Thyroid gland (tissue), 4 donors: ENCODE measurements around the gene RGS19. TPM values are rescaled to one million over a fixed set of nuclear protein-coding genes. Genes with fewer than 3 reads are reported as not detected.

Source experiments
- DNase-seq, 2 donors: peaks; one replicate each; pipeline ENCODE4 v3.0.0-alpha.2; 2019
- H3K27ac ChIP-seq, 3 donors: fragments of 200-600 bp; sonication (generic); 1 replicate in 2 of 3; 2 replicates in 1 of 3; pipeline ENCODE4 v1.5.1; 2016 to 2019; ENCODE audit warnings: mild to moderate bottlenecking in 1 of 3, moderate library complexity in 1 of 3
- H3K27me3 ChIP-seq: fragments of 200-600 bp; sonication (generic); one replicate; pipeline ENCODE4 v1.5.1; 2019
- H3K36me3 ChIP-seq, 2 donors: fragments of 200-600 bp; sonication (generic); one replicate each; pipeline ENCODE4 v1.5.1; 2016 to 2019
- H3K4me1 ChIP-seq, 2 donors: fragments of 200-600 bp; sonication (generic); one replicate each; pipeline ENCODE4 v1.5.1; 2017 to 2019
- H3K4me3 ChIP-seq, 3 donors: fragments of 200-600 bp; sonication (generic); replicated peaks in 1 of 3; 1 replicate in 2 of 3; 2 replicates in 1 of 3; pipeline ENCODE4 v1.5.1; 2016; ENCODE audit warnings: mild to moderate bottlenecking in 1 of 3
- H3K9me3 ChIP-seq: fragments of 200-600 bp; sonication (generic); one replicate; pipeline ENCODE4 v1.5.1; 2017
- CTCF ChIP-seq, 6 experiments: fragments of 200-600 bp in 3 of 6; fragments of 450-650 bp in 3 of 6; sonication (generic) in 3 of 6; IDR thresholded peaks; one replicate each; pipeline ENCODE4 v1.5.1; 2016 to 2019; ENCODE audit warnings: antibody characterized with exemption in 6 of 6, mild to moderate bottlenecking in 2 of 6, inconsistent platforms in 1 of 6, moderate library complexity in 1 of 6
- POLR2A ChIP-seq, 2 donors: fragments of 450-650 bp; IDR thresholded peaks; one replicate each; pipeline ENCODE4 v1.6.1; 2017; ENCODE audit warnings: antibody characterized with exemption in 2 of 2, mild to moderate bottlenecking in 2 of 2, moderate library complexity in 1 of 2
- WGBS, 2 donors: methylation state at CpG; one replicate each; pipeline ENCODE4 v1.1.5; 2017; 5-methylcytosine and 5-hydroxymethylcytosine counted together
- intact Hi-C: fragments of 100-400 bp; cut with DNase I; formaldehyde crosslinking; loops from one replicate; pipeline ENCODE4 v1.15.1; 2023
- total RNA-seq, 4 donors: library from RNA; depleted of rRNA; stranded (reverse); fragments of >200 nt; gene quantifications; one replicate each; pipeline ENCODE4 v1.2.3, GENCODE V29; 2016

RGS19 gene
- total RNA-seq, 4 donors from 2014 or later: 10.5 to 17.2 (median 13.4) TPM

GRCh38 chr20:64099880-64100565 lies 20.7 kb upstream of the RGS19 start:
- Histone ChIP-seq H3K4me3 (no peak overlapping the region), H3K4me1 (peaks cover 11% of the 10 kb centered on the region in 2 donors), H3K27me3 (no peaks in the 10 kb centered on the region), H3K9me3 (no peaks in the 10 kb centered on the region), H3K27ac (no peak overlapping the region), H3K36me3 (no peaks in the 10 kb centered on the region)
- no peak for TF ChIP-seq POLR2A (IDR thresholded peaks at IDR 0.05)
- TF ChIP-seq CTCF (IDR thresholded peaks at IDR 0.05): no peak
- WGBS, 2 donors: 81 to 89% methylated on average over 13 to 14 of the region's 14 CpGs
- no peak for DNase-seq
- intact Hi-C loops: no loop called here

GRCh38 chr20:64099086-64099786 lies 19.9 kb upstream of the RGS19 start:
- 80 to 85% methylated on average over 7 to 10 of the region's 21 CpGs for WGBS, 2 donors
- TF ChIP-seq CTCF (IDR thresholded peaks at IDR 0.05) (no peak), POLR2A (IDR thresholded peaks at IDR 0.05) (no peak)
- H3K27me3 ChIP-seq: no peaks in the 10 kb centered on the region
- intact Hi-C loops: no loop called here
- H3K36me3 ChIP-seq: no peaks in the 10 kb centered on the region
- H3K4me1 ChIP-seq: peaks cover 11% of the 10 kb centered on the region in 2 donors
- no peak for DNase-seq
- no peak overlapping the region for H3K4me3 ChIP-seq
- H3K27ac ChIP-seq: no peak overlapping the region
- no peaks in the 10 kb centered on the region for H3K9me3 ChIP-seq

GRCh38 chr20:64098471-64099013 lies 19.2 kb upstream of the RGS19 start:
- Histone ChIP-seq H3K27me3 (no peaks in the 10 kb centered on the region), H3K36me3 (no peaks in the 10 kb centered on the region), H3K27ac (no peak overlapping the region), H3K4me1 (peaks cover 11% of the 10 kb centered on the region in 2 donors), H3K9me3 (no peaks in the 10 kb centered on the region), H3K4me3 (no peak overlapping the region)
- TF ChIP-seq POLR2A (IDR thresholded peaks at IDR 0.05): no peak
- TF ChIP-seq CTCF (IDR thresholded peaks at IDR 0.05): no peak
- 94 to 98% methylated on average over 17 to 28 of the region's 28 CpGs for WGBS, 2 donors
- intact Hi-C loops: no loop called here
- DNase-seq: no peak

- Histone ChIP-seq H3K9me3 (no peaks in the 10 kb centered on the region), H3K4me3 (no peak overlapping the region), H3K4me1 (no peaks in the 10 kb centered on the region), H3K27me3 (no peaks in the 10 kb centered on the region), H3K27ac (no peak overlapping the region), H3K36me3 (no peaks in the 10 kb centered on the region)
- TF ChIP-seq POLR2A (IDR thresholded peaks at IDR 0.05): no peak
- no peak for TF ChIP-seq CTCF (IDR thresholded peaks at IDR 0.05)
- WGBS, 2 donors: 86 to 89% methylated on average over 6 of the region's 6 CpGs
- no peak for DNase-seq
- intact Hi-C loops: no loop called here
Observed at GRCh38 chr20:64096535-64096934, 17.2 kb upstream of the RGS19 start.

GRCh38 chr20:64095927-64096326 lies 16.6 kb upstream of the RGS19 start:
- no peak for TF ChIP-seq CTCF (IDR thresholded peaks at IDR 0.05)
- no peak for TF ChIP-seq POLR2A (IDR thresholded peaks at IDR 0.05)
- Histone ChIP-seq H3K27ac (no peak overlapping the region), H3K27me3 (no peaks in the 10 kb centered on the region), H3K4me3 (no peak overlapping the region), H3K4me1 (no peaks in the 10 kb centered on the region), H3K36me3 (no peaks in the 10 kb centered on the region), H3K9me3 (no peaks in the 10 kb centered on the region)
- 81 to 84% methylated on average over 5 to 11 of the region's 11 CpGs for WGBS, 2 donors
- intact Hi-C loops: no loop called here
- no peak for DNase-seq
